Stimulated activated CD4-positive, alpha-beta T cell treated with anti-CD3 and anti-CD28 coated beads, Interleukin-2, amount 100 ng/mL, for 24 hours (primary cell): ENCODE results near the gene LRP10.
"Not testable (repeated sequence)": the region's sequence is repeated elsewhere in the genome, so short reads cannot be mapped to it uniquely, and the experiment has no call there.

Experiments used
- DNase-seq, 2 donors: peaks; one replicate each; pipeline ENCODE4 v3.0.0-alpha.2; 2020

LRP10 gene

DNA sequence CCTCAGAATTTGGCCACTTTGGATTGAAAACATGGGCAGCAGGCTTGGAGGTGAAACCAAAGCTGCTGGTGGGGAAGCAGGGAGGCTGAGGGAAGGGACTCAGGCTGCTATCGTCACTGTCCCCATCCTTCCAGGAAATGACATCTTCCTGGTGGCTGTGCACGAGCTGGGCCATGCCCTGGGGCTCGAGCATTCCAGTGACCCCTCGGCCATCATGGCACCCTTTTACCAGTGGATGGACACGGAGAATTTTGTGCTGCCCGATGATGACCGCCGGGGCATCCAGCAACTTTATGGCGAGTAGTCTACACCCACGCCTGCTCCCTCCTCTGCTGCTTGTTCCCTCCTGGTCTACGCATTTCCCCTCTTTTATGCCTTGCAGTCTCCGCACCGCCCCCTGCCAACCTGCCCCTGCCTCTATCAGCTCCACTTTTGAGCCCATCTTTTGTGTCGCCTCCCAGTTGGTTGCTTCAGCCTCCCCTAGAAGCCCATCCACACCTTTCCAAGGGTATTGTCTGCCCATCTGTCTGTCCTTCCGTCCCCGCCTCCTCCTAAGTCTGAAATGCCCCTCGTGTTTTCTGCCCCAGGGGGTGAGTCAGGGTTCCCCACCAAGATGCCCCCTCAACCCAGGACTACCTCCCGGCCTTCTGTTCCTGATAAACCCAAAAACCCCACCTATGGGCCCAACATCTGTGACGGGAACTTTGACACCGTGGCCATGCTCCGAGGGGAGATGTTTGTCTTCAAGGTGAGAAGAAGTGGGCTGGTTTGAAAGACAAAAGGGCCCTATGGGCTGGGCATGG is 28.2 kb upstream of the LRP10 start:
- no peak for DNase-seq

DNA sequence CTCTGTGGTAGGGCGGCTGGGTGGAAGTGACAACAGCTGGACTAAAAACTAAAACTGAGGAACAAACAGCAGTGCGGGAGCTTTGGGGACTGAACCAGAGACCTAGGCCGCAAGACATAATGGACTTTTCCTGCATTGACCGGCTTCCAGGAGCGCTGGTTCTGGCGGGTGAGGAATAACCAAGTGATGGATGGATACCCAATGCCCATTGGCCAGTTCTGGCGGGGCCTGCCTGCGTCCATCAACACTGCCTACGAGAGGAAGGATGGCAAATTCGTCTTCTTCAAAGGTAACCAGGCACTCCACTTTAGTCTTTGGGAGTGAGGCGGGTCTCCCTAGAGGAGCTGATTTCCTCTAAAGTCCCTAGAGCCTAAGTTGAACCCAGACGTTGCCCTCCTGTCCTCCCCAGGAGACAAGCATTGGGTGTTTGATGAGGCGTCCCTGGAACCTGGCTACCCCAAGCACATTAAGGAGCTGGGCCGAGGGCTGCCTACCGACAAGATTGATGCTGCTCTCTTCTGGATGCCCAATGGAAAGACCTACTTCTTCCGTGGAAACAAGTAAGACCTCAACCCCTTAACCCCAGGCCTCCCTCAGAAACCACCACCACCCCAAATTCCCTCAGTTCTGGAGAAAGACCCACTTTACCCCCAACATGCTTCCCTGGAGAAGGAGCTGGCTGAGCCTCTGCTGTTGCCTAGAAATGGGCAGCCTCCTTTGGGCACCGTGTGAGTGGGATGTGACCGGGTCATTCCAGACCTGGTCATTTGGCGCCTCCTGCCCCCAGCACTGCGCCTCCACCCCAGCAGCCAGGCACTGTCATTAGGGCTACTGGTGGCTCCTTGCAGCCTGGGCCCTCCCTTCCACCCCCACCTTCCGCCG is 27.1 kb upstream of the LRP10 start:
- DNase-seq: no peak

- DNase-seq: no peak
These were observed 26.5 kb upstream of the LRP10 start for GRCh38 chr14:22845103-22845394.

- no peak for DNase-seq
These were observed 25.5 kb upstream of the LRP10 start for GRCh38 chr14:22845821-22846625.

DNA sequence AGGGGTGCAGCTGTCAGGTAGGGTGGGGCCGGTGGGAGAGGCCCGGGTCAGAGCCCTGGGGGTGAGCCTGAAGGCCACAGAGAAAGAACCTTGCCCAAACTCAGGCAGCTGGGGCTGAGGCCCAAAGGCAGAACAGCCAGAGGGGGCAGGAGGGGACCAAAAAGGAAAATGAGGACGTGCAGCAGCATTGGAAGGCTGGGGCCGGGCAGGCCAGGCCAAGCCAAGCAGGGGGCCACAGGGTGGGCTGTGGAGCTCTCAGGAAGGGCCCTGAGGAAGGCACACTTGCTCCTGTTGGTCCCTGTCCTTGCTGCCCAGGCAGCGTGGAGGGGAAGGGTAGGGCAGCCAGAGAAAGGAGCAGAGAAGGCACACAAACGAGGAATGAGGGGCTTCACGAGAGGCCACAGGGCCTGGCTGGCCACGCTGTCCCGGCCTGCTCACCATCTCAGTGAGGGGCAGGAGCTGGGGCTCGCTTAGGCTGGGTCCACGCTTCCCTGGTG is 24.7 kb upstream of the LRP10 start:
- no peak for DNase-seq

- DNase-seq: no peak
These were observed 23.7 kb upstream of the LRP10 start for GRCh38 chr14:22847661-22848341.

GRCh38 chr14:22848351-22849164 is 23.0 kb upstream of the LRP10 start:
- no peak for DNase-seq

- no peak for DNase-seq
These were observed 22.2 kb upstream of the LRP10 start for GRCh38 chr14:22849212-22849819.

GRCh38 chr14:22850944-22851764 is 20.4 kb upstream of the LRP10 start:
- DNase-seq: peak in 1 of 2 donors; percentile 32

GRCh38 chr14:22852178-22852577 is 19.4 kb upstream of the LRP10 start:
- not testable (repeated sequence) for DNase-seq

GRCh38 chr14:22852599-22852939 is 19.0 kb upstream of the LRP10 start:
- DNase-seq: no peak

GRCh38 chr14:22852940-22853767 is 18.4 kb upstream of the LRP10 start:
- DNase-seq: peak; percentile 97 to 98

DNA sequence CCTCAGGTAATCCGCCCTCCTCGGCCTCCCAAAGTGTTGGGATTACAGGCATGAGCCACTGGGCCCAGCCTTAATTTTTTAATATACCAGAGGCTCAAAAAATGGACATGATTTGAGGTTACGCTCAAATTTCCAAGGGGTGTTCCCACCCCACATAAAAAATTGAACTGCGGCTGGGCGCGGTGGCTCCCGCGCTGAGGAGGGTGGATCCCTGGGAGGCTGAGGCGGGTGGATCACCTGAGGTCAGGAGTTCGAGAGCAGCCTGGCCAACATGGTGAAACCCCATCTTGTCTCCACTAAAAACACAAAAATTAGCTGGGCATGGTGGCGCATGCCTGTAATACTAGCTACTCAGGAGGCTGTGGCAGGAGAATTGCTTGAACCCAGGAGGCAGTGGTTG is 17.2 kb upstream of the LRP10 start:
- DNase-seq: not testable (repeated sequence)

GRCh38 chr14:22854963-22855724 is 16.4 kb upstream of the LRP10 start:
- no peak for DNase-seq

DNA sequence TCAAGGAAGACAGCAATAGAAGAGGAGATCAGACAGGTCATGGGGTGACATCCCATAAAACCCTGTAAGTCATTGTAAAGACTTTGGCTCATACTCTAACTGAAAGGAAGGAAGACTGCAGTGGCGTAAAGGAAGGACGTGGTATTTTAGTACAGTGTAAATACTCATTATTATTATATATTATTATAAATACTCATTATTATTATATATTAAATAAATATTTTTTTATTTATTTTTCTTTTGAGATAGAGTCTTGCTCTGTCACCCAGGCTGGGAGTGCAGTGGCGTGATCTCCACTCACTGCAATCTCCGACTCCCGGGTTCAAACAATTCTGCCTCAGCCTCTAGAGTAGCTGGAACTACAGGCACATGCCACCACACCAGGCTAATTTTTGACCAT is 15.1 kb upstream of the LRP10 start:
- DNase-seq: no peak

DNA sequence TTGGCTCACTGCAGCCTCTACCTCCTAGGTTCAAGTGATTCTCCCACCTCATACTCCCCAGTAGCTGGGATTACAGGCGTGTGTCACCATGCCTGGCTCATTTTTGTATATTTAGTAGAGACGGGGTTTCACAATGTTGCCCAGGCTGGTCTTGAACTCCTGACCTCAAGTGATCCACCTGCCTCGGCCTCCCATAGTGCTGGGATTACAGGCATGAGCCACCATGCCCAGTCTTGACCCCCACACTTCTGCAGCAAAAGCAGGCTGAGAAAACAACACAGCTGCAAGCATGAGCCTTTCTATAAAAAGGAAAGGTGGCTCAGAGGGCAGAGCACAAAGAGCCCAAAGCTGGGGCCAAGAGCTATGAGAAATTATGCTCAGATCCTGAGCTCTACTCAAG is 11.2 kb upstream of the LRP10 start:
- DNase-seq: not testable (repeated sequence)

- DNase-seq: no peak
These were observed 9.9 kb upstream of the LRP10 start for GRCh38 chr14:22861651-22862050.

DNA sequence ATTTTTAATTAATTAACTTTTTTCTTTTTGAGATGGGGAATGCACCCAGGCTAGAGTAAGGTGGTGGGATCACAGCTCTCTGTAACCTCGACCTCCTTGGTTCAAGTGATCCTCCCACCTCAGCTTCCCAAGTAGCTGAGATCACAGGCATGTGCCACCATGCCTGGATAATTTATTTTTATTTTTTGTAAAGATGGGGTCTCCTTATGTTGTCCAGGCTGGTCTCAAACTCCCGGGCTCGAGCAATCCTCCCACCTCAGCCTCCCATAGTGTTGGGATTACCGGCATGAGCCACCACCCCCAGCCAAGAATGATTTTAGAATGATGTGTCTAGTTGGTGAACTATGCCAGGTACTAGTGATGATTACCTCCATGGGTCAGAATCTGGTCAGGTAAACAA is 6.6 kb upstream of the LRP10 start:
- DNase-seq: no peak
